GM06990 (cell line): ENCODE data around the gene NME3.

Experiments used
- DNase-seq: peaks from one replicate; pipeline ENCODE4 v3.0.0-alpha.2; 2011; ENCODE audit not compliant: insufficient read length; ENCODE audit errors: extremely low read depth
- H3K27me3 ChIP-seq: replicated peaks from 2 replicates; pipeline ENCODE4 v1.6.0; 2011; ENCODE audit warnings: low read length; ENCODE audit not compliant: control insufficient read depth, insufficient read depth
- H3K36me3 ChIP-seq: 2 replicates; pipeline ENCODE4 v1.5.1; 2011; ENCODE audit warnings: low read length; ENCODE audit not compliant: control insufficient read depth, insufficient read depth
- H3K4me3 ChIP-seq: replicated peaks from 2 replicates; pipeline ENCODE4 v1.5.1; 2011; ENCODE audit warnings: low read depth, mild to moderate bottlenecking, control low read depth, low read length
- CTCF ChIP-seq: IDR thresholded peaks from 2 replicates; pipeline ENCODE4 v1.5.1; 2011; ENCODE audit warnings: low read length, control low read depth, mild to moderate bottlenecking, inconsistent platforms; ENCODE audit not compliant: insufficient read depth, poor library complexity, severe bottlenecking

NME3 gene

GRCh38 chr16:1757714-1758461 lies 13.5 kb downstream of the NME3 start:
- Histone ChIP-seq H3K36me3 (peaks cover 24% of the 10 kb centered on the region), H3K4me3 (no peak overlapping the region), H3K27me3 (no peaks in the 10 kb centered on the region)
- TF ChIP-seq CTCF, result no peak
- no peak for DNase-seq

- DNase-seq, result no peak
- Histone ChIP-seq H3K27me3 (no peaks in the 10 kb centered on the region), H3K4me3 (no peak overlapping the region), H3K36me3 (peaks cover 20% of the 10 kb centered on the region)
- TF ChIP-seq CTCF, result no peak
Observed at GRCh38 chr16:1754204-1754603, 17.1 kb downstream of the NME3 start.

- no peak for DNase-seq
- no peak for TF ChIP-seq CTCF
- Histone ChIP-seq H3K27me3 (no peaks in the 10 kb centered on the region), H3K4me3 (no peak overlapping the region), H3K36me3 (peaks cover 28% of the 10 kb centered on the region)
Observed at GRCh38 chr16:1752853-1753252, 18.5 kb downstream of the NME3 start.

GRCh38 chr16:1751946-1752345 lies 19.4 kb downstream of the NME3 start:
- TF ChIP-seq CTCF, result no peak
- no peaks in the 10 kb centered on the region for H3K27me3 ChIP-seq
- DNase-seq, result no peak
- no peak overlapping the region for H3K4me3 ChIP-seq
- H3K36me3 ChIP-seq, result peaks cover 27% of the 10 kb centered on the region

- H3K4me3 ChIP-seq, result no peak overlapping the region
- no peak for TF ChIP-seq CTCF
- no peaks in the 10 kb centered on the region for H3K27me3 ChIP-seq
- no peak for DNase-seq
- H3K36me3 ChIP-seq, result peaks cover 28% of the 10 kb centered on the region
Observed at GRCh38 chr16:1749152-1750117, 21.9 kb downstream of the NME3 start.
